Measurements from ENCODE around the gene ZMIZ1. TPM values are rescaled to one million over a fixed set of nuclear protein-coding genes. Genes with fewer than 3 reads are reported as not detected.

The ZMIZ1 gene
- total RNA-seq, 4 donors from 2014 or later = 18.7 to 188 (median 36.7) TPM

GRCh38 chr10:79162022-79162421 is 93.3 kb downstream of the ZMIZ1 start:
- Histone ChIP-seq H3K27me3 (no peaks in the 10 kb centered on the region), H3K27ac (no peak overlapping the region), H3K36me3 (no peaks in the 10 kb centered on the region), H3K9me3 (no peaks in the 10 kb centered on the region), H3K4me3 (no peak overlapping the region), H3K4me1 (peaks cover 33 to 51% of the 10 kb centered on the region in 2 donors)
- DNase-seq = no peak
- TF ChIP-seq, protein P1, sequence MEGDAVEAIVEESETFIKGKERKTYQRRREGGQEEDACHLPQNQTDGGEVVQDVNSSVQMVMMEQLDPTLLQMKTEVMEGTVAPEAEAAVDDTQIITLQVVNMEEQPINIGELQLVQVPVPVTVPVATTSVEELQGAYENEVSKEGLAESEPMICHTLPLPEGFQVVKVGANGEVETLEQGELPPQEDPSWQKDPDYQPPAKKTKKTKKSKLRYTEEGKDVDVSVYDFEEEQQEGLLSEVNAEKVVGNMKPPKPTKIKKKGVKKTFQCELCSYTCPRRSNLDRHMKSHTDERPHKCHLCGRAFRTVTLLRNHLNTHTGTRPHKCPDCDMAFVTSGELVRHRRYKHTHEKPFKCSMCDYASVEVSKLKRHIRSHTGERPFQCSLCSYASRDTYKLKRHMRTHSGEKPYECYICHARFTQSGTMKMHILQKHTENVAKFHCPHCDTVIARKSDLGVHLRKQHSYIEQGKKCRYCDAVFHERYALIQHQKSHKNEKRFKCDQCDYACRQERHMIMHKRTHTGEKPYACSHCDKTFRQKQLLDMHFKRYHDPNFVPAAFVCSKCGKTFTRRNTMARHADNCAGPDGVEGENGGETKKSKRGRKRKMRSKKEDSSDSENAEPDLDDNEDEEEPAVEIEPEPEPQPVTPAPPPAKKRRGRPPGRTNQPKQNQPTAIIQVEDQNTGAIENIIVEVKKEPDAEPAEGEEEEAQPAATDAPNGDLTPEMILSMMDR (IDR thresholded peaks at IDR 0.05) = no peak
- no peak for TF ChIP-seq POLR2A (IDR thresholded peaks at IDR 0.05)
- intact Hi-C loops (cut with DNase I; ENCODE audit: low total_unique reads) = no loop called here

GRCh38 chr10:79162861-79163665 is 94.3 kb downstream of the ZMIZ1 start:
- no peaks in the 10 kb centered on the region for H3K36me3 ChIP-seq
- peak overlapping the region; percentile 38 to 40 for H3K27ac ChIP-seq
- no peak overlapping the region for H3K4me3 ChIP-seq
- TF ChIP-seq, protein P1 (IDR thresholded peaks at IDR 0.05) = no peak
- no peak for TF ChIP-seq POLR2A (IDR thresholded peaks at IDR 0.05)
- DNase-seq = no peak
- H3K9me3 ChIP-seq = no peaks in the 10 kb centered on the region
- H3K27me3 ChIP-seq = no peaks in the 10 kb centered on the region
- intact Hi-C loops (cut with DNase I; ENCODE audit: low total_unique reads) = no loop called here
- H3K4me1 ChIP-seq = peaks cover 27 to 41% of the 10 kb centered on the region in 2 donors

DNA sequence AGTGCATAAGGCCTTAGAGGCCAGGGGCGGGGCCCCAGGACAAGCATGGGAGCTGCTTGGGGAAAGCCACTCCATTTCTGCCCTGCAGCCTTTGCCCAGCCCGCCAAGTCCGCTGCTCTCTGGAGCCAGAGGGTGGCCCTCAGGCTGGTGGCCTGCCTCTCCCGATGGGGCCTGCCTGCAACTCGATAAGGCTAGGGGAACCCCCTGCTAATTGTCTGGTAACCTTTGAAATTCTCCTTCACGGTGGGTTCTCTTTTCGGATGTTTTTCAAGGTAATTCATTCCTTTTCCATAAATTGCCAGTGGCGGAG is 94.9 kb downstream of the ZMIZ1 start:
- Histone ChIP-seq H3K4me3 (no peak overlapping the region), H3K36me3 (no peaks in the 10 kb centered on the region), H3K27me3 (no peaks in the 10 kb centered on the region), H3K27ac (peak overlapping the region; percentile 38 to 44), H3K9me3 (no peaks in the 10 kb centered on the region), H3K4me1 (peaks cover 21 to 40% of the 10 kb centered on the region in 2 donors)
- TF ChIP-seq, protein P1 (IDR thresholded peaks at IDR 0.05) = no peak
- TF ChIP-seq POLR2A (IDR thresholded peaks at IDR 0.05) = no peak
- intact Hi-C loops (cut with DNase I; ENCODE audit: low total_unique reads) = no loop called here
- no peak for DNase-seq

GRCh38 chr10:79164075-79164474 is 95.3 kb downstream of the ZMIZ1 start:
- TF ChIP-seq POLR2A (IDR thresholded peaks at IDR 0.05) = no peak
- TF ChIP-seq, protein P1 (IDR thresholded peaks at IDR 0.05) = no peak
- H3K9me3 ChIP-seq = no peaks in the 10 kb centered on the region
- H3K4me3 ChIP-seq = no peak overlapping the region
- DNase-seq = no peak
- H3K27ac ChIP-seq = peak overlapping the region; percentile 38 to 44
- H3K36me3 ChIP-seq = no peaks in the 10 kb centered on the region
- intact Hi-C loops (cut with DNase I; ENCODE audit: low total_unique reads) = no loop called here
- H3K27me3 ChIP-seq = no peaks in the 10 kb centered on the region
- H3K4me1 ChIP-seq = peaks cover 25 to 40% of the 10 kb centered on the region in 2 donors

GRCh38 chr10:79165070-79165778 is 96.5 kb downstream of the ZMIZ1 start:
- Histone ChIP-seq H3K27me3 (no peaks in the 10 kb centered on the region), H3K9me3 (no peaks in the 10 kb centered on the region), H3K4me1 (peaks cover 24 to 30% of the 10 kb centered on the region in 2 donors), H3K27ac (peak overlapping the region; percentile 66 to 67), H3K4me3 (no peak overlapping the region), H3K36me3 (no peaks in the 10 kb centered on the region)
- TF ChIP-seq, protein P1 (IDR thresholded peaks at IDR 0.05) = no peak
- no peak for TF ChIP-seq POLR2A (IDR thresholded peaks at IDR 0.05)
- peak in 1 of 2 donors; percentile 46 for DNase-seq
- intact Hi-C loops (cut with DNase I; ENCODE audit: low total_unique reads) = no loop called here
